Calu3 (cell line): Measurements from ENCODE around the gene ATP6AP2. TPM values are rescaled to one million over a fixed set of nuclear protein-coding genes. Genes with fewer than 3 reads are reported as not detected.
A peak's percentile ranks its signal among the peaks of the same experiment; 100 is the strongest.

Source experiments
- BruUV-seq: library from RNA; stranded (reverse); fragments of 400-500 nt; replicated peaks from 2 replicates; lab custom pipeline; 2021; lab: Mats Ljungman, UMichigan
- CTCF ChIA-PET: fragments of 300-600 bp; sonication (Branson Sonifier 250); formaldehyde crosslinking; loops from one replicate; lab custom pipeline; 2022; ENCODE audit warnings: antibody characterized with exemption; lab: Charles Lee
- DNase-seq: peaks from one replicate; pipeline ENCODE4 v3.0.0; 2022
- H3K27ac Mint-ChIP-seq: one replicate; pipeline ENCODE4 v1.8.0; 2022; ENCODE audit warnings: mixed read lengths; ENCODE audit not compliant: unreplicated experiment
- H3K27me3 Mint-ChIP-seq: one replicate; pipeline ENCODE4 v1.8.0; 2022; ENCODE audit warnings: mixed read lengths; ENCODE audit not compliant: unreplicated experiment
- H3K36me3 Mint-ChIP-seq: one replicate; pipeline ENCODE4 v1.8.0; 2022; ENCODE audit warnings: mild to moderate bottlenecking, moderate library complexity, mixed read lengths; ENCODE audit not compliant: insufficient read depth, unreplicated experiment
- H3K4me1 Mint-ChIP-seq: one replicate; pipeline ENCODE4 v1.8.0; 2022; ENCODE audit warnings: mild to moderate bottlenecking, low read depth, mixed read lengths; ENCODE audit not compliant: unreplicated experiment
- H3K4me3 Mint-ChIP-seq: one replicate; pipeline ENCODE4 v1.8.0; 2022; ENCODE audit warnings: mild to moderate bottlenecking, low read depth, moderate library complexity, mixed read lengths; ENCODE audit not compliant: unreplicated experiment
- H3K9me3 Mint-ChIP-seq: one replicate; pipeline ENCODE4 v1.8.0; 2022; ENCODE audit warnings: low read depth, mixed read lengths; ENCODE audit not compliant: unreplicated experiment
- intact Hi-C: fragments of 100-400 bp; cut with micrococcal nuclease; formaldehyde crosslinking; loops from one replicate; pipeline ENCODE4 v1.10.0; 2022; ENCODE audit not compliant: unreplicated experiment
- total RNA-seq: library from RNA; stranded (reverse); gene quantifications from 2 replicates; pipeline ENCODE4 v1.2.3, GENCODE V29; 2022
- TF ChIP-seq, protein P1 (sequence below): fragments of 200-600 bp; IDR thresholded peaks from one replicate; pipeline ENCODE4 v1.8.0; 2022; ENCODE audit warnings: antibody characterized with exemption; ENCODE audit not compliant: unreplicated experiment

ATP6AP2 gene
- total RNA-seq, 1 experiment from 2014 or later, result 167 TPM

DNA sequence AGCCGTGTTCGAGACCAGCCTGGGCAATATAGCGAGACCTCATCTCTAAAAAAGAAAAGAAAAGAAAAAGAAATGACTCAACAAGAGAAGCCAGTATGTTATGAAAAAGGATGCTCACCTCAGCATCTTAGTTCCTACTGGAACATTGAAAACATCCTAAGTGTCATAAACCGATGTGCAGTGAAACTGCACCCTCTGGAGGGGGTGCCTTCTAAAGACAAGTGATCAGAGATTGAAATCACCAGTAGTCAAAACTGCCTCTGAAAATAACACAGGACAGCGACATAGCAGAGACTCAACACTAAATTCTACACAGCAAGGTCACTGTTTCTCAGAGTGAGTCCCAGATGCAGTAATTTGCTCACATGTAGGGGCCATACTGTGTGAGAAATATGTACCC, 28.0 kb upstream of the ATP6AP2 start:
- Mint-ChIP-seq H3K4me1 (no peaks in the 10 kb centered on the region), H3K36me3 (no peaks in the 10 kb centered on the region), H3K27ac (no peak overlapping the region), H3K27me3 (peaks cover 44% of the 10 kb centered on the region), H3K4me3 (no peak overlapping the region), H3K9me3 (no peaks in the 10 kb centered on the region)
- TF ChIP-seq, protein P1, sequence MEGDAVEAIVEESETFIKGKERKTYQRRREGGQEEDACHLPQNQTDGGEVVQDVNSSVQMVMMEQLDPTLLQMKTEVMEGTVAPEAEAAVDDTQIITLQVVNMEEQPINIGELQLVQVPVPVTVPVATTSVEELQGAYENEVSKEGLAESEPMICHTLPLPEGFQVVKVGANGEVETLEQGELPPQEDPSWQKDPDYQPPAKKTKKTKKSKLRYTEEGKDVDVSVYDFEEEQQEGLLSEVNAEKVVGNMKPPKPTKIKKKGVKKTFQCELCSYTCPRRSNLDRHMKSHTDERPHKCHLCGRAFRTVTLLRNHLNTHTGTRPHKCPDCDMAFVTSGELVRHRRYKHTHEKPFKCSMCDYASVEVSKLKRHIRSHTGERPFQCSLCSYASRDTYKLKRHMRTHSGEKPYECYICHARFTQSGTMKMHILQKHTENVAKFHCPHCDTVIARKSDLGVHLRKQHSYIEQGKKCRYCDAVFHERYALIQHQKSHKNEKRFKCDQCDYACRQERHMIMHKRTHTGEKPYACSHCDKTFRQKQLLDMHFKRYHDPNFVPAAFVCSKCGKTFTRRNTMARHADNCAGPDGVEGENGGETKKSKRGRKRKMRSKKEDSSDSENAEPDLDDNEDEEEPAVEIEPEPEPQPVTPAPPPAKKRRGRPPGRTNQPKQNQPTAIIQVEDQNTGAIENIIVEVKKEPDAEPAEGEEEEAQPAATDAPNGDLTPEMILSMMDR, result no peak
- BruUV-seq, result no TSS peak
- intact Hi-C loops, result no loop called here
- DNase-seq, result peak; percentile 8
- CTCF ChIA-PET, result no interaction called here

DNA sequence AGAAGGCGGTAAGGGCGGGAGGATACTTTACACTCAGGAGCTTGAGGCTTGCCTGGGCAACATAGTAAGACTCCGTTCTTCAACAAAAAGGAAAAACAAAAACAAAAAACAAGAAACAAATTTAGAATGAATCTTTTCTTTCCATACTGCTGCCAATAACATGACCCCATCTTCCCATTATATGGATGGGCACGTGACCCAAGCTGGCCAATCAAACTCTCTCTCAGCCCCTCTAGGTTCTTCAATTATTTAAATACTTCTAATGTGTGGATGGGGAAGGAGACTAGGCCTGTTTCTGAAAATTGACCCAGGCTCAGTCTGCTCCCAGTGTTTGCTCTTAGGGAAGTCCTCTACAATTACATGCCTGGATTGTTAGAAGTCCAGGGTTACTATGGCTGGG, 22.2 kb upstream of the ATP6AP2 start:
- intact Hi-C loops, result no loop called here
- Mint-ChIP-seq H3K4me1 (no peaks in the 10 kb centered on the region), H3K9me3 (no peaks in the 10 kb centered on the region), H3K36me3 (no peaks in the 10 kb centered on the region), H3K27me3 (peaks cover 37% of the 10 kb centered on the region), H3K27ac (no peak overlapping the region), H3K4me3 (no peak overlapping the region)
- TF ChIP-seq, protein P1, result no peak
- BruUV-seq, result no TSS peak
- CTCF ChIA-PET, result no interaction called here
- DNase-seq, result no peak

DNA sequence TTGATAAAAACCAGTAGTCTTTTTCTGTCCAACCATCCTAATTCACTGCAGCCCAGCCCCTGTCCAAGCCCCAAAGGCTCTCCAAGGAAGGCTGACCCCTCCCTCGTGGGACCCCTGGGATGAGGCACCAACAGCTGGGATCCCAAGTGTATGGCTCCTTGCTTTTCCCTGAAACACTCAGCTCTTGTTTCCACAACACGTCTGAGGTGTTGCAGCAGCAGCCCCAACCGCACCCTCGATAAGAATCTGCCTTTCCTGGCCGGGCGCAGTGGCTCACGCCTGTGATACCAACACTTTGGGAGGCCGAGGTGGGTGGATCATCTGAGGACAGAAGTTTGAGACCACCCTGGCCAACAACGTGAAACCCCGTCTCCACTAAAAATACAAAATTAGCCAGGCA, 17.0 kb upstream of the ATP6AP2 start:
- H3K27me3 Mint-ChIP-seq, result no peaks in the 10 kb centered on the region
- H3K4me1 Mint-ChIP-seq, result no peaks in the 10 kb centered on the region
- intact Hi-C loops, result no loop called here
- no TSS peak for BruUV-seq
- no peak overlapping the region for H3K27ac Mint-ChIP-seq
- CTCF ChIA-PET, result no interaction called here
- H3K4me3 Mint-ChIP-seq, result no peak overlapping the region
- no peaks in the 10 kb centered on the region for H3K36me3 Mint-ChIP-seq
- no peak for DNase-seq
- no peaks in the 10 kb centered on the region for H3K9me3 Mint-ChIP-seq
- TF ChIP-seq, protein P1, result no peak

DNA sequence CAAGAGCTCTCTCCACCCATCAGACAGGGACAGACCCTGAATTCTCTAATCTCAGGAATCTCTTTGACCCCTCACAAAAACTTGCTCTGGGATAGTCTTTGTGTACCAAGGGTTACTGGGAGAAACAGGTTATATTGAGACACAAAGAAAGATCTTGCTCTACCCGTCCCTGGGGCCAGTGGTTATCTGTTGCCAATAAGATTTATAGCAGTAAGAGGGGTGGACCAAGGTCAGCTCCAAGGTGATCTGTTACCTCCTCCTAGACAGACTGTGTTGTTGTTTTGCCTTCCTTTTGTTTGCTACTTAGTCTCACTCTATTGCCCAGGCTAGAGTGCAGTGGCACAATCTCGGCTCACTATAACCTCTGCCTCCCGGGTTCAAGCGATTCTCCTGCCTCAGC, 16.3 kb upstream of the ATP6AP2 start:
- Mint-ChIP-seq H3K27me3 (no peaks in the 10 kb centered on the region), H3K36me3 (no peaks in the 10 kb centered on the region), H3K4me1 (no peaks in the 10 kb centered on the region), H3K9me3 (no peaks in the 10 kb centered on the region), H3K27ac (no peak overlapping the region), H3K4me3 (no peak overlapping the region)
- TF ChIP-seq, protein P1, result no peak
- CTCF ChIA-PET, result no interaction called here
- no TSS peak for BruUV-seq
- no peak for DNase-seq
- intact Hi-C loops, result no loop called here
